Ascending aorta (tissue), 2 donors: ENCODE data around the gene AVP. TPM values are rescaled to one million over a fixed set of nuclear protein-coding genes. Genes with fewer than 3 reads are reported as not detected.

Source experiments
- DNase-seq, 2 donors: peaks; one replicate each; pipeline ENCODE4 v3.0.0-alpha.2; 2019; ENCODE audit warnings: low spot score in 2 of 2
- H3K27ac ChIP-seq, 2 donors: fragments of 200-600 bp; sonication (generic); one replicate each; pipeline ENCODE4 v1.5.1; 2016 to 2017; ENCODE audit warnings: mild to moderate bottlenecking in 1 of 2
- H3K27me3 ChIP-seq: fragments of 200-600 bp; sonication (generic); one replicate; pipeline ENCODE4 v1.5.1; 2017
- H3K36me3 ChIP-seq, 2 donors: fragments of 200-600 bp; sonication (generic); one replicate each; pipeline ENCODE4 v1.5.1; 2016
- H3K4me1 ChIP-seq, 2 donors: fragments of 200-600 bp; sonication (generic); one replicate each; pipeline ENCODE4 v1.5.1; 2016 to 2017; ENCODE audit warnings: mild to moderate bottlenecking in 1 of 2
- H3K4me3 ChIP-seq, 2 donors: fragments of 200-600 bp; sonication (generic); one replicate each; pipeline ENCODE4 v1.5.1; 2016 to 2017; ENCODE audit warnings: mild to moderate bottlenecking in 1 of 2
- H3K9me3 ChIP-seq, 2 donors: fragments of 200-600 bp; sonication (generic); one replicate each; pipeline ENCODE4 v1.5.1; 2016
- CTCF ChIP-seq, 3 experiments: fragments of 200-600 bp in 2 of 3; fragments of 450-650 bp in 1 of 3; sonication (generic) in 2 of 3; IDR thresholded peaks; one replicate each; pipeline ENCODE4 v1.5.1; 2016 to 2019; ENCODE audit warnings: antibody characterized with exemption in 3 of 3, mild to moderate bottlenecking in 1 of 3, moderate library complexity in 1 of 3
- intact Hi-C: fragments of 100-400 bp; cut with DNase I; formaldehyde crosslinking; loops from one replicate; pipeline ENCODE4 v1.15.1; 2023
- total RNA-seq: library from RNA; depleted of rRNA; stranded (reverse); fragments of >200 nt; gene quantifications from one replicate; pipeline ENCODE4 v1.1.0, GENCODE V29; 2016

AVP gene
- total RNA-seq, 1 donor from 2014 or later = not detected

DNA sequence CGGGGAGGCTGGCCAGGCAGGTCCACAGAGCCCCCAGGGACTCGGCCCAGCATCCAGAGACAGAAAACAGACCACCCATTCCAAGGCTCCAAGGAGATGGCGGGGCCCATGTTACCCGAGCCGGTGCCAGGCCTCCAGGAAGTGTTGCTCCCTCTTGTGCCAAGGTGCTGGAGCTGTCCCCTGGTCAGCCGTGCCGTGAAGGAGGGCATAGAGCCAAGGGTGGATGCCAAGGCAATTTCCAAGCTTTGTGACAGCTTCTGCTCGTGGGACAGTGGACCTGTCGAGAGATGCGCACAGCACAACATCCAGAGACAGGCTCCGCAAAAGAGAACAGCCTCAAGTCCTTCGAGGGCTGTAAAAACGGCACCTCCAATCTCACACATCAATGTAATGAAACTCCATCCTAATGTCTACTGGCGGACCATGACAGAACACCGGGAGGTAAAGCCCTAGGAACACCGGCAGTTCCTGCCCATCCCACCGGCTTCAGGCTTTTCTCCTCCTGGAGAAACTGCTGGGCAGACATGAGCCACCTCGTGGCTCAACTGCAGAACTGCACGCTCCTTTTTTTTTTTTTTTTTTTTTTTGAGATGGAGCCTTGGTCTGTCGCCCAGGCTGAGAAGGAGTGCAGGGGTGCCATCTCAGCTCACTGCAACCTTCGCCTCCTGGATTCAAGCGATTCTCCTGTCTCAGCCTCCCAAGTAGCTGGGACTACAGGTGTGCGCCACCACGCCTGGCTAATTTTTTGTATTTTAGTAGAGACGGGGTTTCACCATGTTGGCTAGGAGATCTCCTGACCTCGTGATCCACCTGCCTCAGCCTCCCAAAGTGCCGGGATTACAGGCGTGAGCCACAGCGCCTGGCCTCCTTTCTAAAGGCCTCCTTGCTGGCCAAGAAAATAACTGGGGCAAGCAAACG is 30.9 kb upstream of the AVP start:
- Histone ChIP-seq H3K36me3 (peaks cover 0 to 17% of the 10 kb centered on the region in 2 donors), H3K27me3 (no peaks in the 10 kb centered on the region), H3K27ac (no peak overlapping the region), H3K9me3 (no peaks in the 10 kb centered on the region), H3K4me3 (no peak overlapping the region), H3K4me1 (peaks cover 0 to 5% of the 10 kb centered on the region in 2 donors)
- DNase-seq = no peak
- intact Hi-C loops = loop anchor here (2.0 kb wide), 1 partner anchor 63 kb away; no protein-coding TSS in a partner anchor
- TF ChIP-seq CTCF (IDR thresholded peaks at IDR 0.05) = peak in 2 of 3 experiments; percentile 65 to 73

- peaks cover 15 to 36% of the 10 kb centered on the region in 2 donors for H3K36me3 ChIP-seq
- intact Hi-C loops = no loop called here
Observed at GRCh38 chr20:3111995-3112394, 27.5 kb upstream of the AVP start.

DNA sequence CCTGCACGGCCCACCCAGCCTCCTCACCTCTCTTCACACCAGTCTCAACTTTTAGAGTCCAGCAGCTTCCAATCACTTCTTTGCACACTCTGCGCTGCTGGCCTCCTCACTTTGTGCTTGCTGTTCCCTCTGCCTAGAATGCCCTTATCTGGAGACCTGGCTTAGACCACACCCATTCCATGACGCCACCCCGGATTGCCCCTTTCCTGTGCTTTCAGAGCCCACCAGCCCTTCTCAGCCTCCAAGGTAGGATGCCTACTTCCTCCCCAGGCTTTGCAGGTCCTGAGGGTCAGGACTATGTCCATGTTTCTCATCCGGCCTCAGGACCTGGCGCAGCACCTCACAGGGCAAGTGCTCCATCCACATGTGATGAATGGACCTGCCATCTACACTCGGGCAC is 27.0 kb upstream of the AVP start:
- H3K36me3 ChIP-seq = peaks cover 15 to 37% of the 10 kb centered on the region in 2 donors
- H3K9me3 ChIP-seq = no peaks in the 10 kb centered on the region
- DNase-seq = no peak
- no peaks in the 10 kb centered on the region for H3K4me1 ChIP-seq
- no peak for TF ChIP-seq CTCF (IDR thresholded peaks at IDR 0.05)
- H3K4me3 ChIP-seq = no peak overlapping the region
- H3K27me3 ChIP-seq = no peaks in the 10 kb centered on the region
- intact Hi-C loops = no loop called here
- no peak overlapping the region for H3K27ac ChIP-seq

More at GRCh38 chr20:3111995-3112394, 27.5 kb upstream of the AVP start:
- TF ChIP-seq CTCF (IDR thresholded peaks at IDR 0.05) = no peak
- DNase-seq = no peak
- H3K4me1 ChIP-seq = no peaks in the 10 kb centered on the region
- H3K27ac ChIP-seq = no peak overlapping the region
- H3K27me3 ChIP-seq = no peaks in the 10 kb centered on the region
- no peaks in the 10 kb centered on the region for H3K9me3 ChIP-seq
- H3K4me3 ChIP-seq = no peak overlapping the region

GRCh38 chr20:3109350-3110302 is 25.1 kb upstream of the AVP start:
- no peak overlapping the region for H3K4me3 ChIP-seq
- peaks cover 15 to 39% of the 10 kb centered on the region in 2 donors for H3K36me3 ChIP-seq
- intact Hi-C loops = no loop called here
- H3K4me1 ChIP-seq = no peaks in the 10 kb centered on the region
- no peak overlapping the region for H3K27ac ChIP-seq
- TF ChIP-seq CTCF (IDR thresholded peaks at IDR 0.05) = no peak
- H3K27me3 ChIP-seq = no peaks in the 10 kb centered on the region
- DNase-seq = no peak
- H3K9me3 ChIP-seq = no peaks in the 10 kb centered on the region

- no peaks in the 10 kb centered on the region for H3K27me3 ChIP-seq
- H3K4me3 ChIP-seq = no peak overlapping the region
- DNase-seq = no peak
- intact Hi-C loops = no loop called here
- no peak for TF ChIP-seq CTCF (IDR thresholded peaks at IDR 0.05)
- no peak overlapping the region for H3K27ac ChIP-seq
- H3K36me3 ChIP-seq = peaks cover 15 to 27% of the 10 kb centered on the region in 2 donors
- no peaks in the 10 kb centered on the region for H3K4me1 ChIP-seq
- no peaks in the 10 kb centered on the region for H3K9me3 ChIP-seq
Observed at GRCh38 chr20:3107464-3108025, 23.0 kb upstream of the AVP start.
